ENCODE results near the gene TTC33. TPM values are rescaled to one million over a fixed set of nuclear protein-coding genes. Genes with fewer than 3 reads are reported as not detected.

TTC33 gene
- polyA plus RNA-seq, 1 donor from 2014 or later, result 73.5 TPM

DNA sequence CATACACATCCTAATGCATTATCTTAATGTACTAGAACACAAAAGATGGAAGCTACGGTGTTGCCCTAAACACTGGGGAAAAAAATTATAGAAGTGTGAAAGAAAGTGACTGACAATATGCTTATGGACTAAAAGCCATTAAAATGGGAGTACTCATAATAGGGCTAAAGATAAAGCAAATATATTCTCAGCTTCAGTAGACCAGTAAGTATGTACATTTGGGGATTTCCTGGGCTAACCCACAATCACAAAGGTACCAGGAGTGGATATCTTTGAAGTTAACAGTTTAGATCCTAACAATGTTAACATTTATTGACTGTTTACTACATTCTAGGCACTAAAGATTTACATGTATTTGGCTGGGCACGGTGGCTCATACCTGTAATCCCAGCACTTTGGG lies 39.2 kb downstream of the TTC33 start:
- no peak overlapping the region for H3K4me3 ChIP-seq (ENCODE audit: low read length)
- peaks cover 15% of the 10 kb centered on the region for H3K36me3 ChIP-seq (ENCODE audit: insufficient read depth, low read length)
- H3F3A ChIP-seq (ENCODE audit: insufficient read depth, low read length, poor library complexity, severe bottlenecking), result no peaks in the 10 kb centered on the region
- H3K27ac ChIP-seq (ENCODE audit: low read length), result no peak overlapping the region
- no peak overlapping the region for H2AFZ ChIP-seq (ENCODE audit: low read depth, low read length)
- TF ChIP-seq TAF1 (IDR thresholded peaks at IDR 0.05; ENCODE audit: low read depth) (no peak), EZH2 (IDR thresholded peaks at IDR 0.05; ENCODE audit: borderline replicate concordance, insufficient read depth, low read length, poor library complexity, severe bottlenecking) (no peak), MXI1 (conservative IDR thresholded peaks at IDR 0.05; ENCODE audit: poor library complexity, severe bottlenecking) (no peak), SMC3 (conservative IDR thresholded peaks at IDR 0.05; ENCODE audit: poor library complexity) (no peak), EP300 (conservative IDR thresholded peaks at IDR 0.05; ENCODE audit: poor library complexity, severe bottlenecking) (no peak), RAD21 (conservative IDR thresholded peaks at IDR 0.05) (no peak), POLR2AphosphoS5 (IDR thresholded peaks at IDR 0.05) (no peak)
- TF ChIP-seq, protein P1, sequence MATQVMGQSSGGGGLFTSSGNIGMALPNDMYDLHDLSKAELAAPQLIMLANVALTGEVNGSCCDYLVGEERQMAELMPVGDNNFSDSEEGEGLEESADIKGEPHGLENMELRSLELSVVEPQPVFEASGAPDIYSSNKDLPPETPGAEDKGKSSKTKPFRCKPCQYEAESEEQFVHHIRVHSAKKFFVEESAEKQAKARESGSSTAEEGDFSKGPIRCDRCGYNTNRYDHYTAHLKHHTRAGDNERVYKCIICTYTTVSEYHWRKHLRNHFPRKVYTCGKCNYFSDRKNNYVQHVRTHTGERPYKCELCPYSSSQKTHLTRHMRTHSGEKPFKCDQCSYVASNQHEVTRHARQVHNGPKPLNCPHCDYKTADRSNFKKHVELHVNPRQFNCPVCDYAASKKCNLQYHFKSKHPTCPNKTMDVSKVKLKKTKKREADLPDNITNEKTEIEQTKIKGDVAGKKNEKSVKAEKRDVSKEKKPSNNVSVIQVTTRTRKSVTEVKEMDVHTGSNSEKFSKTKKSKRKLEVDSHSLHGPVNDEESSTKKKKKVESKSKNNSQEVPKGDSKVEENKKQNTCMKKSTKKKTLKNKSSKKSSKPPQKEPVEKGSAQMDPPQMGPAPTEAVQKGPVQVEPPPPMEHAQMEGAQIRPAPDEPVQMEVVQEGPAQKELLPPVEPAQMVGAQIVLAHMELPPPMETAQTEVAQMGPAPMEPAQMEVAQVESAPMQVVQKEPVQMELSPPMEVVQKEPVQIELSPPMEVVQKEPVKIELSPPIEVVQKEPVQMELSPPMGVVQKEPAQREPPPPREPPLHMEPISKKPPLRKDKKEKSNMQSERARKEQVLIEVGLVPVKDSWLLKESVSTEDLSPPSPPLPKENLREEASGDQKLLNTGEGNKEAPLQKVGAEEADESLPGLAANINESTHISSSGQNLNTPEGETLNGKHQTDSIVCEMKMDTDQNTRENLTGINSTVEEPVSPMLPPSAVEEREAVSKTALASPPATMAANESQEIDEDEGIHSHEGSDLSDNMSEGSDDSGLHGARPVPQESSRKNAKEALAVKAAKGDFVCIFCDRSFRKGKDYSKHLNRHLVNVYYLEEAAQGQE (IDR thresholded peaks at IDR 0.05; ENCODE audit: borderline replicate concordance), result no peak
- TF ChIP-seq, protein P2, sequence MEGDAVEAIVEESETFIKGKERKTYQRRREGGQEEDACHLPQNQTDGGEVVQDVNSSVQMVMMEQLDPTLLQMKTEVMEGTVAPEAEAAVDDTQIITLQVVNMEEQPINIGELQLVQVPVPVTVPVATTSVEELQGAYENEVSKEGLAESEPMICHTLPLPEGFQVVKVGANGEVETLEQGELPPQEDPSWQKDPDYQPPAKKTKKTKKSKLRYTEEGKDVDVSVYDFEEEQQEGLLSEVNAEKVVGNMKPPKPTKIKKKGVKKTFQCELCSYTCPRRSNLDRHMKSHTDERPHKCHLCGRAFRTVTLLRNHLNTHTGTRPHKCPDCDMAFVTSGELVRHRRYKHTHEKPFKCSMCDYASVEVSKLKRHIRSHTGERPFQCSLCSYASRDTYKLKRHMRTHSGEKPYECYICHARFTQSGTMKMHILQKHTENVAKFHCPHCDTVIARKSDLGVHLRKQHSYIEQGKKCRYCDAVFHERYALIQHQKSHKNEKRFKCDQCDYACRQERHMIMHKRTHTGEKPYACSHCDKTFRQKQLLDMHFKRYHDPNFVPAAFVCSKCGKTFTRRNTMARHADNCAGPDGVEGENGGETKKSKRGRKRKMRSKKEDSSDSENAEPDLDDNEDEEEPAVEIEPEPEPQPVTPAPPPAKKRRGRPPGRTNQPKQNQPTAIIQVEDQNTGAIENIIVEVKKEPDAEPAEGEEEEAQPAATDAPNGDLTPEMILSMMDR (IDR thresholded peaks at IDR 0.05; ENCODE audit: poor library complexity, severe bottlenecking), result no peak
- H3K9me3 ChIP-seq (ENCODE audit: low read length), result peaks cover 6% of the 10 kb centered on the region
- H3K79me2 ChIP-seq (replicated peaks; ENCODE audit: insufficient read depth, low read length), result no peaks in the 10 kb centered on the region
- no peaks in the 10 kb centered on the region for H3K27me3 ChIP-seq (ENCODE audit: insufficient read depth, low read depth, low read length)
- no peaks in the 10 kb centered on the region for H4K20me1 ChIP-seq (ENCODE audit: insufficient read depth)
- no peak overlapping the region for H3K4me2 ChIP-seq (ENCODE audit: low read length)
- no peak overlapping the region for H3K9ac ChIP-seq (ENCODE audit: low read length)
- H3K9me2 ChIP-seq (ENCODE audit: insufficient read depth, low read length), result no peaks in the 10 kb centered on the region

DNA sequence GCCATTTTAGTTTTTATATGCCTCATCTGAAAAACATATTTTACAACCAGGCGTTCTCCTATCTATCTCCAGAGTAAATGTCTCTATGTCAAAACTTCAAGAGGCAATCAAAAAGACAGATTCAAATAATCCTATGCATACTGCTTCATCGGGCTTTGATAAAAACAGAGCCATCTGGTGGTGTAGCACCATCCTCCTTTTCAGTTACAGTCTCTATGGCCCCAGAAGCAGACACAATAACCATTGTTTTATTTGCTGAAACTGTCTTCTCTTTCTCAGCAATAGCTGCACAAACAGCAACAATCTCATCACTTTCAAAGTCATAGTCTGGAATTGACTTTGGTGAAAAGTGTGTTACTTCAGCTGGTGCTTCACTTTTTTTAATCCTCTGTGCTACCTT lies 39.8 kb downstream of the TTC33 start:
- Histone ChIP-seq H3K27me3 (ENCODE audit: insufficient read depth, low read depth, low read length) (no peaks in the 10 kb centered on the region), H3K79me2 (replicated peaks; ENCODE audit: insufficient read depth, low read length) (no peaks in the 10 kb centered on the region), H2AFZ (ENCODE audit: low read depth, low read length) (no peak overlapping the region), H3K27ac (ENCODE audit: low read length) (no peak overlapping the region), H3K9me2 (ENCODE audit: insufficient read depth, low read length) (no peaks in the 10 kb centered on the region), H3K4me3 (ENCODE audit: low read length) (no peak overlapping the region), H3K4me2 (ENCODE audit: low read length) (no peak overlapping the region), H3K9ac (ENCODE audit: low read length) (no peak overlapping the region), H3F3A (ENCODE audit: insufficient read depth, low read length, poor library complexity, severe bottlenecking) (no peaks in the 10 kb centered on the region), H4K20me1 (ENCODE audit: insufficient read depth) (no peaks in the 10 kb centered on the region), H3K9me3 (ENCODE audit: low read length) (no peaks in the 10 kb centered on the region), H3K36me3 (ENCODE audit: insufficient read depth, low read length) (peaks cover 10% of the 10 kb centered on the region)
- TF ChIP-seq, protein P2 (IDR thresholded peaks at IDR 0.05; ENCODE audit: poor library complexity, severe bottlenecking), result peak; percentile 25
- TF ChIP-seq MXI1 (conservative IDR thresholded peaks at IDR 0.05; ENCODE audit: poor library complexity, severe bottlenecking) (no peak), POLR2AphosphoS5 (IDR thresholded peaks at IDR 0.05) (no peak), RAD21 (conservative IDR thresholded peaks at IDR 0.05) (no peak), EP300 (conservative IDR thresholded peaks at IDR 0.05; ENCODE audit: poor library complexity, severe bottlenecking) (no peak), TAF1 (IDR thresholded peaks at IDR 0.05; ENCODE audit: low read depth) (no peak), EZH2 (IDR thresholded peaks at IDR 0.05; ENCODE audit: borderline replicate concordance, insufficient read depth, low read length, poor library complexity, severe bottlenecking) (no peak)
- TF ChIP-seq, protein P1 (IDR thresholded peaks at IDR 0.05; ENCODE audit: borderline replicate concordance), result no peak

Data from neural cell (in vitro differentiated cells).